HUES6 (cell line): ENCODE data around the gene SCFD2.

ENCODE experiments used
- H3K27ac ChIP-seq: 2 replicates; pipeline ENCODE4 v1.7.0; 2013; ENCODE audit warnings: low read depth, mild to moderate bottlenecking, low read length, inconsistent platforms
- H3K27me3 ChIP-seq: 2 replicates; pipeline ENCODE4 v1.6.1; 2013; ENCODE audit warnings: low read length; ENCODE audit not compliant: control insufficient read depth, insufficient read depth
- H3K36me3 ChIP-seq: 2 replicates; pipeline ENCODE4 v1.6.1; 2013; ENCODE audit warnings: low read length; ENCODE audit not compliant: control insufficient read depth, insufficient read depth
- H3K4me1 ChIP-seq: 2 replicates; pipeline ENCODE4 v1.6.1; 2013; ENCODE audit warnings: low read length; ENCODE audit not compliant: control insufficient read depth, insufficient read depth
- H3K4me3 ChIP-seq: 2 replicates; pipeline ENCODE4 v1.5.1; 2013; ENCODE audit warnings: low read depth, low read length
- H3K9ac ChIP-seq: one replicate; pipeline ENCODE4 v1.6.1; 2013; ENCODE audit warnings: mild to moderate bottlenecking, low read length
- H3K9me3 ChIP-seq: 2 replicates; pipeline ENCODE4 v1.6.1; 2013; ENCODE audit warnings: low read depth, low read length; ENCODE audit not compliant: control insufficient read depth, insufficient read depth

Gene SCFD2

GRCh38 chr4:53009824-53010223, 356.0 kb downstream of the SCFD2 start:
- Histone ChIP-seq H3K4me1 (peaks cover 6% of the 10 kb centered on the region), H3K4me3 (no peak overlapping the region), H3K9me3 (peaks cover 11% of the 10 kb centered on the region; the same call in 1 of the 2 replicates), H3K9ac (no peak overlapping the region), H3K36me3 (no peaks in the 10 kb centered on the region), H3K27me3 (no peaks in the 10 kb centered on the region), H3K27ac (no peak overlapping the region)

GRCh38 chr4:53007024-53007423, 358.8 kb downstream of the SCFD2 start:
- H3K27ac ChIP-seq = no peak overlapping the region
- H3K4me1 ChIP-seq = peaks cover under 1% of the 10 kb centered on the region; the same call in 1 of the 2 replicates
- no peaks in the 10 kb centered on the region for H3K36me3 ChIP-seq
- H3K9me3 ChIP-seq = peaks cover 11% of the 10 kb centered on the region; the same call in 1 of the 2 replicates
- no peaks in the 10 kb centered on the region for H3K27me3 ChIP-seq
- H3K4me3 ChIP-seq = no peak overlapping the region
- H3K9ac ChIP-seq = no peak overlapping the region

GRCh38 chr4:53005808-53006207, 360.1 kb downstream of the SCFD2 start:
- Histone ChIP-seq H3K4me1 (no peaks in the 10 kb centered on the region), H3K27ac (no peak overlapping the region), H3K4me3 (no peak overlapping the region), H3K9ac (no peak overlapping the region), H3K36me3 (no peaks in the 10 kb centered on the region), H3K9me3 (peaks cover 11% of the 10 kb centered on the region; the same call in 1 of the 2 replicates), H3K27me3 (no peaks in the 10 kb centered on the region)

- Histone ChIP-seq H3K27ac (no peak overlapping the region), H3K27me3 (no peaks in the 10 kb centered on the region), H3K9me3 (peaks cover 11% of the 10 kb centered on the region; the same call in 1 of the 2 replicates), H3K9ac (no peak overlapping the region), H3K4me3 (no peak overlapping the region), H3K36me3 (no peaks in the 10 kb centered on the region), H3K4me1 (no peaks in the 10 kb centered on the region)
Observed at GRCh38 chr4:53005149-53005546, 360.7 kb downstream of the SCFD2 start.

- Histone ChIP-seq H3K27ac (no peak overlapping the region), H3K4me1 (no peaks in the 10 kb centered on the region), H3K4me3 (no peak overlapping the region)
Observed at GRCh38 chr4:53004497-53005148, 361.2 kb downstream of the SCFD2 start.

GRCh38 chr4:53003959-53004358, 361.9 kb downstream of the SCFD2 start:
- Histone ChIP-seq H3K9ac (no peak overlapping the region), H3K36me3 (no peaks in the 10 kb centered on the region), H3K4me1 (no peaks in the 10 kb centered on the region), H3K27me3 (no peaks in the 10 kb centered on the region), H3K4me3 (no peak overlapping the region), H3K27ac (no peak overlapping the region), H3K9me3 (peaks cover 11% of the 10 kb centered on the region; the same call in 1 of the 2 replicates)

More at GRCh38 chr4:53004497-53005148, 361.2 kb downstream of the SCFD2 start:
- H3K36me3 ChIP-seq = no peaks in the 10 kb centered on the region
- no peak overlapping the region for H3K9ac ChIP-seq
- no peaks in the 10 kb centered on the region for H3K27me3 ChIP-seq
- peaks cover 11% of the 10 kb centered on the region; the same call in 1 of the 2 replicates for H3K9me3 ChIP-seq

GRCh38 chr4:53000560-53000959, 365.3 kb downstream of the SCFD2 start:
- Histone ChIP-seq H3K36me3 (no peaks in the 10 kb centered on the region), H3K27ac (no peak overlapping the region), H3K9ac (no peak overlapping the region), H3K4me1 (no peaks in the 10 kb centered on the region; the same call in 1 of the 2 replicates), H3K27me3 (no peaks in the 10 kb centered on the region), H3K4me3 (no peak overlapping the region), H3K9me3 (no peaks in the 10 kb centered on the region)

GRCh38 chr4:52999626-53000025, 366.2 kb downstream of the SCFD2 start:
- Histone ChIP-seq H3K9ac (no peak overlapping the region), H3K36me3 (no peaks in the 10 kb centered on the region), H3K4me3 (no peak overlapping the region), H3K27ac (no peak overlapping the region), H3K9me3 (peaks cover 3% of the 10 kb centered on the region), H3K4me1 (no peaks in the 10 kb centered on the region; the same call in 1 of the 2 replicates), H3K27me3 (no peaks in the 10 kb centered on the region)

- Histone ChIP-seq H3K9me3 (peaks cover 13% of the 10 kb centered on the region), H3K36me3 (no peaks in the 10 kb centered on the region), H3K27me3 (no peaks in the 10 kb centered on the region), H3K4me1 (no peaks in the 10 kb centered on the region; the same call in 1 of the 2 replicates), H3K27ac (no peak overlapping the region), H3K9ac (no peak overlapping the region), H3K4me3 (no peak overlapping the region)
Observed at GRCh38 chr4:52998413-52998812, 367.4 kb downstream of the SCFD2 start.

- Histone ChIP-seq H3K4me3 (no peak overlapping the region), H3K4me1 (no peaks in the 10 kb centered on the region; the same call in 1 of the 2 replicates), H3K27ac (no peak overlapping the region), H3K36me3 (no peaks in the 10 kb centered on the region), H3K27me3 (no peaks in the 10 kb centered on the region), H3K9ac (no peak overlapping the region), H3K9me3 (peaks cover 13% of the 10 kb centered on the region)
Observed at GRCh38 chr4:52997132-52997416, 368.8 kb downstream of the SCFD2 start.

- Histone ChIP-seq H3K36me3 (no peaks in the 10 kb centered on the region), H3K27ac (no peak overlapping the region), H3K4me1 (no peaks in the 10 kb centered on the region; the same call in 1 of the 2 replicates), H3K27me3 (no peaks in the 10 kb centered on the region), H3K4me3 (no peak overlapping the region), H3K9me3 (peaks cover 18% of the 10 kb centered on the region), H3K9ac (no peak overlapping the region)
Observed at GRCh38 chr4:52996261-52997131, 369.4 kb downstream of the SCFD2 start.
